Thoracic aorta (tissue), 2 donors: ENCODE measurements around the gene TNFRSF6B. TPM values are rescaled to one million over a fixed set of nuclear protein-coding genes. Genes with fewer than 3 reads are reported as not detected.

Experiments
- ATAC-seq: fragments of 150-250 bp; one replicate; pipeline ENCODE4 v1.8.0; 2017; ENCODE audit warnings: low read depth; ENCODE audit not compliant: insufficient number of reproducible peaks, low FRiP score
- DNase-seq: peaks from one replicate; pipeline ENCODE4 v3.0.0-alpha.2; 2020; ENCODE audit warnings: low spot score
- H3K27ac ChIP-seq, 2 donors: fragments of 200-600 bp; sonication (generic); 1 replicate in 1 of 2; 2 replicates in 1 of 2; pipeline ENCODE4 v1.5.1; 2016; ENCODE audit warnings: mild to moderate bottlenecking in 2 of 2, moderate library complexity in 2 of 2
- H3K27me3 ChIP-seq: fragments of 200-600 bp; sonication (generic); replicated peaks from 2 replicates; pipeline ENCODE4 v1.6.0; 2016; ENCODE audit warnings: mild to moderate bottlenecking; ENCODE audit not compliant: insufficient read depth
- H3K36me3 ChIP-seq: fragments of 200-600 bp; sonication (generic); one replicate; pipeline ENCODE4 v1.5.1; 2016
- H3K4me1 ChIP-seq, 2 donors: fragments of 200-600 bp; sonication (generic); 1 replicate in 1 of 2; 2 replicates in 1 of 2; pipeline versions ENCODE4 v1.5.1 to v1.6.0; 2016; ENCODE audit warnings: low read depth in 2 of 2, mild to moderate bottlenecking in 1 of 2; ENCODE audit not compliant: control insufficient read depth in 1 of 2
- H3K4me3 ChIP-seq: fragments of 200-600 bp; sonication (generic); 2 replicates; pipeline ENCODE4 v1.5.1; 2016; ENCODE audit warnings: mild to moderate bottlenecking
- H3K9me3 ChIP-seq: fragments of 200-600 bp; sonication (generic); 2 replicates; pipeline ENCODE4 v1.5.1; 2016
- total RNA-seq, 2 donors: library from RNA; depleted of rRNA; stranded (reverse); fragments of >200 nt; gene quantifications; one replicate each; pipeline versions ENCODE4 v1.1.0 to v1.2.3, GENCODE V29; 2016
- TF ChIP-seq, protein P1 (sequence below): fragments of 200-600 bp; sonication (generic); IDR thresholded peaks from one replicate; pipeline ENCODE4 v1.5.1; 2019; ENCODE audit warnings: antibody characterized with exemption

TNFRSF6B gene
- total RNA-seq, 2 donors from 2014 or later: 32.9 to 98.9 TPM

DNA sequence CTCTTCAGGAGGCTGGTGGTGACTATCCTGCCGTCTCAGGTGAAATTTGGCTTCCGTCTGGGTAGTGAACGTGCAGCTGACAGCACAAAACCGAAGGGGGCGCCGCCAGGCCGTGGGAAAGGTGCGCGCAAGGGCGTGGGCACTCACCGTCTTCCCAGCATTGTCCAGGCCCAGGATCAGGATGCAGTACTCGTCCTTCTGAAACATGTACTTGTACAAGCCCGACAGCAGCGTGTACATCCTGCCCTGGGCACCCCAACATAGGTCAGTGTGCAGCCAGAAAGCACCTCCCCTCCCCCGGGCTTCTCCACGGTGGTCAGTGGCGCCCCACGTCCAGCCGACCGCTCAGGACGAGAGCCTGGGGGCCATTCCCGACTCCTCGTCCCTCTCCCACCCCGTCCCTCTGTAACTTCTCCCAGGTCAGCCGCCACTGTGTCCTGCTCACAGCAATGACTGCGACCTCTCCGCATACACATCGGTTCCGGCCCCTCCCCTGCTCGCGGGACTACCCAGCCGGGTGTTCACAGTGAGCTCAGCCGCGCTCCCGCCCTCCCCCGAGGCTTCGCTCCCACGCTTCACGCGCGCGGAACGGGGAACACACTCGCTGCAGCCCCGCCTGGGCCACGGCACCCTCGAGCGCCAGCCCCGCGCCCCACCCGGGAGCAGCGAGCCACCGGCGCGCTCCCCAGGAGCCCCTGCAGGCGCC, 10.6 kb downstream of the TNFRSF6B start:
- H3K27me3 ChIP-seq: no peaks in the 10 kb centered on the region
- peak overlapping the region; percentile 72 to 73 for H3K27ac ChIP-seq
- no peak for DNase-seq
- no peaks in the 10 kb centered on the region for H3K9me3 ChIP-seq
- H3K36me3 ChIP-seq: peaks cover 28% of the 10 kb centered on the region
- peak overlapping the region; percentile 94 for H3K4me3 ChIP-seq
- ATAC-seq: no peak
- TF ChIP-seq, protein P1, sequence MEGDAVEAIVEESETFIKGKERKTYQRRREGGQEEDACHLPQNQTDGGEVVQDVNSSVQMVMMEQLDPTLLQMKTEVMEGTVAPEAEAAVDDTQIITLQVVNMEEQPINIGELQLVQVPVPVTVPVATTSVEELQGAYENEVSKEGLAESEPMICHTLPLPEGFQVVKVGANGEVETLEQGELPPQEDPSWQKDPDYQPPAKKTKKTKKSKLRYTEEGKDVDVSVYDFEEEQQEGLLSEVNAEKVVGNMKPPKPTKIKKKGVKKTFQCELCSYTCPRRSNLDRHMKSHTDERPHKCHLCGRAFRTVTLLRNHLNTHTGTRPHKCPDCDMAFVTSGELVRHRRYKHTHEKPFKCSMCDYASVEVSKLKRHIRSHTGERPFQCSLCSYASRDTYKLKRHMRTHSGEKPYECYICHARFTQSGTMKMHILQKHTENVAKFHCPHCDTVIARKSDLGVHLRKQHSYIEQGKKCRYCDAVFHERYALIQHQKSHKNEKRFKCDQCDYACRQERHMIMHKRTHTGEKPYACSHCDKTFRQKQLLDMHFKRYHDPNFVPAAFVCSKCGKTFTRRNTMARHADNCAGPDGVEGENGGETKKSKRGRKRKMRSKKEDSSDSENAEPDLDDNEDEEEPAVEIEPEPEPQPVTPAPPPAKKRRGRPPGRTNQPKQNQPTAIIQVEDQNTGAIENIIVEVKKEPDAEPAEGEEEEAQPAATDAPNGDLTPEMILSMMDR: no peak
- peaks cover 22 to 27% of the 10 kb centered on the region in 2 donors for H3K4me1 ChIP-seq

DNA sequence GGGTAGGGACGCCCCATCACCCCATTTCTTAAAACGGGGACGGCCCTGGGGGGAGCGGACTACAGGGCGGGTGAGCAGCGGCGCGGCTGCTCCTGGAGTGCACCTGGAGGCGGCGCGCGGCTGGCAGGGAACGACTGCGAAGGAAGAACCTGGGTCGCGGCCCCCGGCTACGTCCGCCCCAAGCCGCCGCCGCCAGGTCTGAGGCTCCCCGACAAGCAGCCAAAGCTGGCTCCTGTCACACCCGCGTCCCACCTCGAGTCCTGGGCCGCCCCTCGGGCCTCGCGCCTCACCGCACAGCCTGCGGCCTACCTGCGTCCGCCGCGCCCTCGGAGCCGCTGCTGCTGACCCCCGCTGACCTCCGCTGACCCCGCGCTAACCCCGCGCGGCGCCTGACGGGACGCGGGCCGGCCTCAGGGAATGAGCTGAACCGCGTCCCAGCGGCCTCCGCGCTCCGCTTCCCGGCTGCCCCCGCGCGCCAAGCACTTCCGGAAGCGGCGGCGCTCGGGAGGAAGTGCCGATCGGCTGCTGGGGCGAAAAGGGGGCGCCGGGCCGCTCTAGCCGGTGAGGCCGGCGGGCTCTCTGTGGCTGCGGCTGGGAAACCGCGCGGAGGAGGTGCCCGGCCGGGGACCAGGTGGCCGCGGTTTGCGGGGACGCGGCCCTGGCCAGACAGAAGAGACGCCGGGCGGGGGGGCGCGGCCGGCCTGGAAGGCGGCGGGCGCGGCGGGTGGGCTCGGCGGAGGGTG, 11.3 kb downstream of the TNFRSF6B start, which contains the start of the genes ARFRP1 and ZGPAT:
TSS of gene ARFRP1 (minus strand) at position 419 of the 743 bp plus-strand sequence. CDS start 885 bp downstream, outside the sequence.
TSS of gene ZGPAT (plus strand) at position 482 of the 743 bp plus-strand sequence. CDS start 542 bp downstream, outside the sequence.
- peaks cover 34% of the 10 kb centered on the region for H3K36me3 ChIP-seq
- peak; percentile 71 for ATAC-seq
- DNase-seq: no peak

DNA sequence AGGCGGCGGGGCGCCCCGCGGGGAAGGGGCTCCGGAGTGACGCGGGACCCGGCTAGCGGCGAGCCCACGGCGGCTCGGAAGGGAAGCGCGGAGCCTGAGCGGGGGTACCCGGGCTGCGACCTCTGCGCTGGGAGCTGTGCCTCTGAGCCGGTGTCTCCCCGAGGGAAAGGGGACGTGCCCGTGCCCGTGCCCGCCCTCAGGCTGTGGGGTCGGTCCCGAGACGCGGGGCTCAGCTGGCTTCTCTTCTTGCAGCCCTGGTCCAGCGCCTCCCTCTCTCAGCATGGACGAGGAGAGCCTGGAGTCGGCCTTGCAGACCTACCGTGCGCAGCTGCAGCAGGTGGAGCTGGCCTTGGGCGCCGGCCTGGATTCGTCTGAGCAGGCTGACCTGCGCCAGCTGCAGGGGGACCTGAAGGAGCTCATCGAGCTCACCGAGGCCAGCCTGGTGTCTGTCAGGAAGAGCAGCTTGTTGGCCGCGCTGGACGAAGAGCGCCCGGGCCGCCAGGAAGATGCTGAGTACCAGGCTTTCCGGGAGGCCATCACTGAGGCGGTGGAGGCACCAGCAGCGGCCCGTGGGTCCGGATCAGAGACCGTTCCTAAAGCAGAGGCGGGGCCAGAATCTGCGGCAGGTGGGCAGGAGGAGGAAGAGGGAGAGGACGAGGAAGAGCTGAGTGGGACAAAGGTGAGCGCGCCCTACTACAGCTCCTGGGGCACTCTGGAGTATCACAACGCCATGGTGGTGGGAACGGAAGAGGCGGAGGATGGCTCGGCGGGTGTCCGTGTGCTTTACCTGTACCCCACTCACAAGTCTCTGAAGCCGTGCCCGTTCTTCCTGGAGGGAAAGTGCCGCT, 12.1 kb downstream of the TNFRSF6B start:
- TF ChIP-seq, protein P1: no peak
- H3K4me3 ChIP-seq: peak overlapping the region; percentile 94
- H3K36me3 ChIP-seq: peaks cover 34% of the 10 kb centered on the region
- H3K4me1 ChIP-seq: peaks cover 22 to 27% of the 10 kb centered on the region in 2 donors
- ATAC-seq: no peak
- H3K27me3 ChIP-seq: no peaks in the 10 kb centered on the region
- no peak for DNase-seq
- peak overlapping the region; percentile 72 to 73 for H3K27ac ChIP-seq
- no peaks in the 10 kb centered on the region for H3K9me3 ChIP-seq

More for the DNA sequence above, 11.3 kb downstream of the TNFRSF6B start, which contains the start of the genes ARFRP1 and ZGPAT:
- H3K27ac ChIP-seq: peak within 1 kb of the TSS; percentile 72 to 73
- H3K9me3 ChIP-seq: no peaks in the 10 kb centered on the region
- no peaks in the 10 kb centered on the region for H3K27me3 ChIP-seq
- TF ChIP-seq, protein P1: no peak
- peak within 1 kb of the TSS; percentile 94 for H3K4me3 ChIP-seq
- peaks cover 22 to 27% of the 10 kb centered on the region in 2 donors for H3K4me1 ChIP-seq

DNA sequence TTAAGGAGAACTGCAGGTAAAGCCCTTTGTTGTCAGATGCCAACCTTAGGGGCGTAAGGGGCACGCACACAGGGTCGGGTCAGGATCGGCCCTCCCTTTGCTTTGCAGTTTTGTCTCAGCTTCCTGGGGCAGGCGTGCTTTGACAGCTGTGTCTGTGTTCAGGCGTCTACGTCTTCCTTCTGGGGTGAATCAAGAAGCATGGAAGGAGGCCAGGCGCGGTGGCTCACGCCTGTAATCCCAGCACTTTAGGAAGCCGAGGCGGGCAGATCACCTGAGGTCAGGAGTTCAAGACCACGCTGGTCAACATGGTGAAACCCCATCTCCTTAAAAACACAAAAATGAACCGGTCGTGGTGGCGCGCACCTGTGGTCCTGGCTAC, 12.7 kb downstream of the TNFRSF6B start:
- no peaks in the 10 kb centered on the region for H3K27me3 ChIP-seq
- no peaks in the 10 kb centered on the region for H3K9me3 ChIP-seq
- ATAC-seq: no peak
- peaks cover 22 to 27% of the 10 kb centered on the region in 2 donors for H3K4me1 ChIP-seq
- TF ChIP-seq, protein P1: no peak
- no peak overlapping the region for H3K27ac ChIP-seq
- no peak for DNase-seq
- peaks cover 33% of the 10 kb centered on the region for H3K36me3 ChIP-seq
- H3K4me3 ChIP-seq: peak overlapping the region; percentile 94
